ENCODE results near the gene C11orf21. TPM values are rescaled to one million over a fixed set of nuclear protein-coding genes. Genes with fewer than 3 reads are reported as not detected.
A peak's percentile ranks its signal among the peaks of the same experiment; 100 is the strongest.

The C11orf21 gene
- total RNA-seq, 1 experiment from 2014 or later, result not detected

DNA sequence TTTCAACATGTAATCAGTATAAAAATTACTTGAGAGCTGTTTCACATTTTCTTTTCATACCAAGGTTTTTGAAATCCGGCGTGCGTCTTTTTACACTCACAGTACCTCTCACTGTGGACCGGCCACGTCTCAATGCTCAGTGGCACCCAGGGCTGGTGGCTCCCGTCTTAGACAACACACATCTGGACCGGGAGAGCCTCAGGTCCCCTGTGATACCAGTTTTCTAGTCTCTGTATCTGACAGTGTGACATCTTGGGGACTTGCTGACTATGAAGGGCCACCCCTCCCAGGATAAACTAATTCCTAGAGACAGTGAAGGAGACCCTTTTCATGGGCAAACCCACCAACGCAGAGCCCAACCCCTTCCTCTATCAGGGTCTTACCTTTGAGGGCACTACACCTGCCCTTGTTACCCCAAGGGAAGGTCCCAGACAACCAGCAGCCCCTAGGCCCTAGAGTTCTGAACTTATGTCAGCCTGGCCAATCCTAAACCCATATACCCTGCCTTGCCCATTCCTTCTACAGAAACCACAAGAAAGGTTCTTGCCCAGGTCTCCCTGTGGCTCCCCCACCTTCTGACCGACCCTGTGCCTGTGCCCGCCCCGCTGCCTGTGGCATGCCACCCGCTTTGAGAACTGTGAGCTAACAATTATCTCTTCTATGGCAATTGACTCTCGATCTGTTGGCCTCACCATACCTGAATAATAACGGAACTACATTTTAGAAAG lies 25.3 kb downstream of the C11orf21 start:
- no peak overlapping the region for H3K27ac ChIP-seq (ENCODE audit: low read length)
- H3K9me3 ChIP-seq (ENCODE audit: low read length), result no peaks in the 10 kb centered on the region
- no peak for DNase-seq
- H3K27me3 ChIP-seq (ENCODE audit: low read length), result no peaks in the 10 kb centered on the region
- no peaks in the 10 kb centered on the region for H4K20me1 ChIP-seq (ENCODE audit: insufficient read depth, low read depth, low read length)
- no peaks in the 10 kb centered on the region for H3K4me1 ChIP-seq (ENCODE audit: low read length)
- H3K36me3 ChIP-seq (ENCODE audit: insufficient read depth, low read length), result no peaks in the 10 kb centered on the region
- H3K9ac ChIP-seq (ENCODE audit: low read length), result no peak overlapping the region
- H3K9me2 ChIP-seq (replicated peaks; ENCODE audit: insufficient read depth, low read length), result no peaks in the 10 kb centered on the region
- H3K4me2 ChIP-seq (ENCODE audit: low read depth, low read length, poor library complexity, severe bottlenecking), result no peak overlapping the region
- no peak overlapping the region for H3K4me3 ChIP-seq (ENCODE audit: low read length)
- 0 out of 2 replicates have a peak overlapping the region, but pooled peaks have one; percentile 5 for H2AFZ ChIP-seq (ENCODE audit: low read length)
- no peaks in the 10 kb centered on the region for H3K79me2 ChIP-seq (ENCODE audit: low read length)

DNA sequence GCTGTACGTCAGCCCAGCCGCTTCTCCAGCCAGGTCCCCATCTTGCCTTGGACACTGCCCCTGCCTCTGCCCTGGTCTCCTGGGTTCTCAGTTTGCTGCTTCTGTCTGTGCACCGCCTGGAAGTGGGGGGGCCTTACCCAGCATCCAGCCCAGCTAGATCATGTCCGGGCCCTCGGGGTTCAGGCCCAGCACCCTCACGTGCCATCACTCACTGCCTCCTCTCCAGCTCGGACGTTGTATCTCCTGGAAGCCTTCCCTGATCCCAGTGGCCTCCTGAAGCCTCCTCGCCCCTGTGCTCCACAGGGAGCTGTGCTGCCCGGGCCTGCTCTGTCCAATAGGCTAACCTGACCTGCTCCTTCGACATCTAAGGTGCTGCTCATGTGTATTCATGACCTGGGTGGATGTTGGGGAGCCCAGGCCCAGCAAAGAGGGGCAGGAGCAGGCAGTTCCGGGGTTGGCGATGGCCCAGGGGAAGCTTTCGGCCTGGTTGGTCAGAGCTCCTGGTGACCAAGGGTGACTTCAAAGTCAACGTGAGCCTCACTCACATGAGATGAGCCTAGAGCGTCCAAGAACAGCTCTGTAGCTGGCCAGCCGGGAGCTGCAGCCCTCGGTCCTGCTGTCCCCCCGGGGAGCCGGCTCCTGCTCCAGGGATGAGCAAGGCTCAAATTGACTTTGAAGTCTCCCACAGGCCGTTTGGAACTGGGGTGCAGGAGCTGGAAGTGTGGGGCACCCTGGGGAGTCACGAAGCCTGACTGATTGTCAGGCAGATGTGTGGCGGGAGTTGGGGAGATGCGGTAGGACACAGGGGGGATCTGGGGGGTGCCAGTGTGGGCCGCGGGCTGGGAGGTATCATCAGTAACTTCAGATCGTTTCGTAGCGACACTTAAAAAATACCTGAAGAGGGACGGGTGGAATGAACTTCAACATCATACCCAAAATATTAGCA lies 26.1 kb downstream of the C11orf21 start:
- Histone ChIP-seq H3K9me3 (ENCODE audit: low read length) (no peaks in the 10 kb centered on the region), H3K4me2 (ENCODE audit: low read depth, low read length, poor library complexity, severe bottlenecking) (no peak overlapping the region), H4K20me1 (ENCODE audit: insufficient read depth, low read depth, low read length) (no peaks in the 10 kb centered on the region), H3K36me3 (ENCODE audit: insufficient read depth, low read length) (no peaks in the 10 kb centered on the region), H3K9ac (ENCODE audit: low read length) (no peak overlapping the region), H3K9me2 (replicated peaks; ENCODE audit: insufficient read depth, low read length) (no peaks in the 10 kb centered on the region), H3K27me3 (ENCODE audit: low read length) (no peaks in the 10 kb centered on the region), H3K27ac (ENCODE audit: low read length) (no peak overlapping the region), H2AFZ (ENCODE audit: low read length) (no peak overlapping the region), H3K4me1 (ENCODE audit: low read length) (no peaks in the 10 kb centered on the region), H3K4me3 (ENCODE audit: low read length) (no peak overlapping the region), H3K79me2 (ENCODE audit: low read length) (no peaks in the 10 kb centered on the region)
- DNase-seq, result no peak

GRCh38 chr11:2273771-2274170 lies 27.9 kb downstream of the C11orf21 start:
- no peaks in the 10 kb centered on the region for H3K9me2 ChIP-seq (replicated peaks; ENCODE audit: insufficient read depth, low read length)
- H3K4me1 ChIP-seq (ENCODE audit: low read length), result no peaks in the 10 kb centered on the region
- no peak overlapping the region for H2AFZ ChIP-seq (ENCODE audit: low read length)
- no peaks in the 10 kb centered on the region for H3K79me2 ChIP-seq (ENCODE audit: low read length)
- no peaks in the 10 kb centered on the region for H3K36me3 ChIP-seq (ENCODE audit: insufficient read depth, low read length)
- H3K27ac ChIP-seq (ENCODE audit: low read length), result no peak overlapping the region
- H3K4me2 ChIP-seq (ENCODE audit: low read depth, low read length, poor library complexity, severe bottlenecking), result no peak overlapping the region
- H4K20me1 ChIP-seq (ENCODE audit: insufficient read depth, low read depth, low read length), result no peaks in the 10 kb centered on the region
- H3K27me3 ChIP-seq (ENCODE audit: low read length), result no peaks in the 10 kb centered on the region
- no peak overlapping the region for H3K4me3 ChIP-seq (ENCODE audit: low read length)
- no peak overlapping the region for H3K9ac ChIP-seq (ENCODE audit: low read length)
- DNase-seq, result no peak
- no peaks in the 10 kb centered on the region for H3K9me3 ChIP-seq (ENCODE audit: low read length)

DNA sequence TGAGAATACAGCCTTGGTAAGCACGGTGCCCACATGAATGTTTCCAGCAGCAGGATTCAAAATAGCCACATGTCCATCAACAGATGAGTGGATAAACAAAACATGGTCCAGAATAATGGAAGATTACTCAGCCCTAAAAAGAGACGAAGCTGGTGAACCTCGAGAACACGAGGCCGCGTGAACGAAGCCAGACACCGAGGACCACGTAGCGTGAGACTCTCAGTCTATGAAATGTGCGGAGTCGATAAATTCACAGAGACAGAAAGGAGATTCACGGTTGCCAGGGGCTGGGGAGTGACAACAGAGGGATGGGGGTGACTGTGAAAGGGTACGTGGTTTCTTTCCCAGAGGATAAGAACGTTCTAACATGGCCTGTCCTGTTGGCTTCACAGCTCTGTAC lies 28.4 kb downstream of the C11orf21 start:
- Histone ChIP-seq H3K9me3 (ENCODE audit: low read length) (no peaks in the 10 kb centered on the region), H3K36me3 (ENCODE audit: insufficient read depth, low read length) (no peaks in the 10 kb centered on the region), H3K4me2 (ENCODE audit: low read depth, low read length, poor library complexity, severe bottlenecking) (no peak overlapping the region), H3K27me3 (ENCODE audit: low read length) (no peaks in the 10 kb centered on the region), H3K4me3 (ENCODE audit: low read length) (no peak overlapping the region), H3K27ac (ENCODE audit: low read length) (no peak overlapping the region), H2AFZ (ENCODE audit: low read length) (no peak overlapping the region), H3K9me2 (replicated peaks; ENCODE audit: insufficient read depth, low read length) (no peaks in the 10 kb centered on the region), H3K4me1 (ENCODE audit: low read length) (no peaks in the 10 kb centered on the region), H3K9ac (ENCODE audit: low read length) (no peak overlapping the region), H4K20me1 (ENCODE audit: insufficient read depth, low read depth, low read length) (no peaks in the 10 kb centered on the region), H3K79me2 (ENCODE audit: low read length) (no peaks in the 10 kb centered on the region)
- DNase-seq, result no peak

DNA sequence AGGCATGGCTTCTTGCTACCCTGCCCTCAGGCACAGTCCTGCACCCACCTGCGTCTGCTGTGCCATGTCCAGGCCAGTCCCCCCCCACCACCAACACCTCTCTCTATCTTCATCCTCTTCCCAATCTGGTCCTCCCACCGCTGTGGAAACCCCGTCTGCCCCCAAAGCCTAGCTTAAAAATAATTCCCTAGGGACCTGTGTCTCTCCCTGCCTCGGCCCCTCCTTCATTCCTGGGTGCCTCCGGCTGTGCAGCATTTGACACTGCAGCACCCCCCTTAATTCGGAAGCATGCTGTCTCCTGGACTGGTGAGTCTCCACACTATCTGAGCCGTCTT lies 28.8 kb downstream of the C11orf21 start:
- Histone ChIP-seq H3K4me3 (ENCODE audit: low read length) (no peak overlapping the region), H3K9me2 (replicated peaks; ENCODE audit: insufficient read depth, low read length) (no peaks in the 10 kb centered on the region), H3K9me3 (ENCODE audit: low read length) (no peaks in the 10 kb centered on the region), H3K36me3 (ENCODE audit: insufficient read depth, low read length) (no peaks in the 10 kb centered on the region), H3K4me1 (ENCODE audit: low read length) (no peaks in the 10 kb centered on the region), H3K27me3 (ENCODE audit: low read length) (no peaks in the 10 kb centered on the region), H2AFZ (ENCODE audit: low read length) (no peak overlapping the region), H3K79me2 (ENCODE audit: low read length) (no peaks in the 10 kb centered on the region), H3K27ac (ENCODE audit: low read length) (no peak overlapping the region), H3K9ac (ENCODE audit: low read length) (no peak overlapping the region), H3K4me2 (ENCODE audit: low read depth, low read length, poor library complexity, severe bottlenecking) (no peak overlapping the region), H4K20me1 (ENCODE audit: insufficient read depth, low read depth, low read length) (no peaks in the 10 kb centered on the region)
- no peak for DNase-seq

DNA sequence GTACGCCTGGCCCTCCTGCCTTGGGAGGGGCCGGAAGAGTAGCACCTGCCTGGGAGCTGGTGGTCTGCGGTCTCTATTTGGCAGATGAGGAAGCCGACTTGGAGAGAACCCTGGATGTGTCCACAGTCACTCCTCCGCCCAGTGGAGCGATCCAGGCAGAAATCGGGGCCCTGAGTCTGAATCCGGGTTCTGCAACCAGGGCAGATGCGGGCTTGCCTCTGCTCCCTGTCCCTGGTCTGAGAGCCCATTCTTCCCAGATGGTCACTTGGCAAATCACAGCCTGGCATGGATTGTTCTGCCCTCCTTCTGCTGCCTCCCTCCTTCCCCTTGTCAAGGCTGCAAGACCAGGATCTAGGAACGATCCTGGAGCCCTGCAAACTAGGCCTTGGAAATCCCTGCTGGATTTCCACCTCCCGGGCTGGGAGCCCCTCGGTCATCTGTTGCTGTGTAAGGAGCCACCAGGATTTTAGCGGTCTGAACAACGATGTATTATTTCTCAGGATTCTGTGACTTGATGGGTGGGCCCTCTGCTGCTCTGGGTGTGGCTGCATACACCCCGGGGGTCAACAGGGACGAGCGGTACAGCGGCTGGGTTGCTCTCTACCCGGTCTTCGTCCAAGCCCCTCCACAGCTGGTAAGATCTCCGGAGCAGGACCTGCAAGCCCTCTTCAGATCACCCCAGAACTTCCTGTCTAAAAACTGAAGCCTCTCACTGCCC lies 29.3 kb downstream of the C11orf21 start:
- H3K36me3 ChIP-seq (ENCODE audit: insufficient read depth, low read length), result no peaks in the 10 kb centered on the region
- H3K4me1 ChIP-seq (ENCODE audit: low read length), result no peaks in the 10 kb centered on the region
- DNase-seq, result no peak
- no peaks in the 10 kb centered on the region for H4K20me1 ChIP-seq (ENCODE audit: insufficient read depth, low read depth, low read length)
- H3K4me2 ChIP-seq (ENCODE audit: low read depth, low read length, poor library complexity, severe bottlenecking), result no peak overlapping the region
- H3K79me2 ChIP-seq (ENCODE audit: low read length), result no peaks in the 10 kb centered on the region
- H2AFZ ChIP-seq (ENCODE audit: low read length), result no peak overlapping the region
- no peaks in the 10 kb centered on the region for H3K27me3 ChIP-seq (ENCODE audit: low read length)
- H3K27ac ChIP-seq (ENCODE audit: low read length), result no peak overlapping the region
- no peaks in the 10 kb centered on the region for H3K9me3 ChIP-seq (ENCODE audit: low read length)
- H3K9me2 ChIP-seq (replicated peaks; ENCODE audit: insufficient read depth, low read length), result no peaks in the 10 kb centered on the region
- no peak overlapping the region for H3K9ac ChIP-seq (ENCODE audit: low read length)
- H3K4me3 ChIP-seq (ENCODE audit: low read length), result no peak overlapping the region

DNA sequence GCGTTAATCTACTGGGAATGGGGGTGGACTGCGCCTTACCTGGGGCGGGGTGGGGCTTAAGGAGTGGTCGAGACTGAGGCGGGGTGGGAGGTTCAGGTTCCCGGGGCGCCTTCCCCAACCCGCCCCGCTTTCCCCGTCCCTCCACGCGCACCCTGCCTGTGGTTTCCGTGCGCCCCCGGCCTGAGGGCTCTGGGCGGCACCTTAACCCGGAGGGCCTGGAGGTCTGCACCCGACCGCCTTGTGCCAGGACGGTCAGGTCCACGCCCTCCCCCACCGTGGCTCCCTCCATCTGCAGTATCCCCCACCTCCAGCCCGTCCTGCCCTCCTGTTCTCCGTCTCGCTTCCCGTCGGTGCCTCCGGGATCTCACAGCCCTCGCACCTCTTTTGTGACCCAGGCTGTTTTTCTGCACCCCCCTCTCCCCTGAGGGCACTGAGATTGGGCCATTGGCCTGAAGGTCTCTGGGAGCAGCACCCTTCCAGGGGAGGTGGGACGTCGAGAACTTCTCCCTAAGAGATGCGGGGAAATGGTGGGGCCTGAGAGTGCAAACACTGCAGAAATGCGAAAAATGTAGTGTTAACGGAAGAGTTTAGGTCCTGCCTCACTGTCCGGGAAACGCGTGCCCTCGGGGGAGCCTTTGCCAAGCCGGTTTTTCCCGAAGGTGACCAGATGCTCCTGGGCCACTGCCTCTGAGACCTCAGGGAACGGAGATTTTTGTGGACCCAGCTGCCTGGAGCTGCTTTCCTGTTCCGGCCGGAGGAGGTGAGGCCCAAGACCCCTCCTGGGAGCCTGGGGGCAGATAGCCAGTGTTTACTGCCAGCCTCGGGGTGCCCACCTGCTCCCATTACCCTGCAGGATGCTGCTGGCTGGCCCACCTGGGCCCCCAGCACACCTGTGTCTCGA lies 30.1 kb downstream of the C11orf21 start:
- H3K36me3 ChIP-seq (ENCODE audit: insufficient read depth, low read length), result no peaks in the 10 kb centered on the region
- H2AFZ ChIP-seq (ENCODE audit: low read length), result no peak overlapping the region
- H3K9me3 ChIP-seq (ENCODE audit: low read length), result no peaks in the 10 kb centered on the region
- H3K4me3 ChIP-seq (ENCODE audit: low read length), result no peak overlapping the region
- no peaks in the 10 kb centered on the region for H3K27me3 ChIP-seq (ENCODE audit: low read length)
- no peak overlapping the region for H3K9ac ChIP-seq (ENCODE audit: low read length)
- H3K79me2 ChIP-seq (ENCODE audit: low read length), result no peaks in the 10 kb centered on the region
- H3K9me2 ChIP-seq (replicated peaks; ENCODE audit: insufficient read depth, low read length), result no peaks in the 10 kb centered on the region
- no peaks in the 10 kb centered on the region for H4K20me1 ChIP-seq (ENCODE audit: insufficient read depth, low read depth, low read length)
- H3K4me2 ChIP-seq (ENCODE audit: low read depth, low read length, poor library complexity, severe bottlenecking), result no peak overlapping the region
- DNase-seq, result no peak
- H3K27ac ChIP-seq (ENCODE audit: low read length), result no peak overlapping the region
- no peaks in the 10 kb centered on the region for H3K4me1 ChIP-seq (ENCODE audit: low read length)
